NCI-H2171 treated with DMSO at 0.1 percent for 48 hours (cell line): Measurements from ENCODE around the gene RAB24.
"Not testable (repeated sequence)": the region's sequence is repeated elsewhere in the genome, so short reads cannot be mapped to it uniquely, and the experiment has no call there.

Experiments
- DNase-seq: peaks from one replicate; lab custom pipeline; 2025; lab: John Stamatoyannopoulos, UW

Gene RAB24

GRCh38 chr5:177311723-177312648 is 8.5 kb upstream of the RAB24 start, which contains the start of gene MXD3:
Gene MXD3 (minus strand): TSS chr5:177311898. CDS start chr5:177311830, 68 bp downstream.
- DNase-seq = peak; percentile 93

- no peak for DNase-seq
Measured at GRCh38 chr5:177311392-177311722, 7.8 kb upstream of the RAB24 start.

GRCh38 chr5:177310757-177311391 is 7.4 kb upstream of the RAB24 start:
- peak; percentile 57 for DNase-seq

GRCh38 chr5:177310332-177310731 is 6.8 kb upstream of the RAB24 start:
- DNase-seq = no peak

GRCh38 chr5:177309351-177310191 is 6.1 kb upstream of the RAB24 start:
- peak; percentile 21 for DNase-seq

GRCh38 chr5:177308740-177309139 is 5.2 kb upstream of the RAB24 start:
- no peak for DNase-seq

- DNase-seq = no peak
Measured at GRCh38 chr5:177307544-177308363, 4.2 kb upstream of the RAB24 start.

GRCh38 chr5:177306674-177307543 is 3.4 kb upstream of the RAB24 start:
- no peak for DNase-seq

GRCh38 chr5:177306103-177306640 is 2.7 kb upstream of the RAB24 start:
- not testable (repeated sequence) for DNase-seq

- DNase-seq = no peak
Measured at GRCh38 chr5:177304392-177305119, 1.0 kb upstream of the RAB24 start.

GRCh38 chr5:177303925-177304391 is 439 bp upstream of the RAB24 start:
- DNase-seq = no peak

- DNase-seq = no peak
Measured at GRCh38 chr5:177302354-177303110, 987 bp downstream of the RAB24 start.

- peak; percentile 70 for DNase-seq
Measured at GRCh38 chr5:177301503-177302165, 1.9 kb downstream of the RAB24 start.

- no peak for DNase-seq
Measured at GRCh38 chr5:177300951-177301350, 2.6 kb downstream of the RAB24 start.

GRCh38 chr5:177300236-177300880 is 3.2 kb downstream of the RAB24 start:
- no peak for DNase-seq

- DNase-seq = no peak
Measured at GRCh38 chr5:177299697-177300096, 3.8 kb downstream of the RAB24 start.

- DNase-seq = no peak
Measured at GRCh38 chr5:177297922-177298321, 5.6 kb downstream of the RAB24 start.

GRCh38 chr5:177296581-177296980 is 6.9 kb downstream of the RAB24 start:
- no peak for DNase-seq
